Keratinocyte (primary cell): Measurements from ENCODE around the gene SLA2. TPM values are rescaled to one million over a fixed set of nuclear protein-coding genes. Genes with fewer than 3 reads are reported as not detected.

Experiments
- DNase-seq: peaks from one replicate; pipeline ENCODE4 v3.0.0-alpha.2; 2011; ENCODE audit warnings: low read depth, missing footprints, low spot score
- FAIRE-seq: peaks from 2 replicates; lab custom pipeline; 2011; peaks lifted over from hg19 to GRCh38; lab: Jason Lieb, UNC
- H2AFZ ChIP-seq: 2 replicates; pipeline ENCODE4 v1.6.0; 2012; ENCODE audit warnings: low read length, control low read depth, inconsistent platforms; ENCODE audit not compliant: control insufficient read depth
- H3K27ac ChIP-seq: 2 replicates; pipeline ENCODE4 v1.5.1; 2011; ENCODE audit warnings: low read length; ENCODE audit not compliant: control insufficient read depth, insufficient read depth
- H3K27me3 ChIP-seq: 3 replicates; pipeline ENCODE4 v1.6.0; 2011; ENCODE audit warnings: low read length; ENCODE audit not compliant: control insufficient read depth, insufficient read depth; ENCODE audit errors: extremely low read depth
- H3K36me3 ChIP-seq, 2 experiments: 2 replicates in 1 of 2; 3 replicates in 1 of 2; pipeline ENCODE4 v1.5.1; 2011; ENCODE audit warnings: low read length in 2 of 2, mild to moderate bottlenecking in 1 of 2; ENCODE audit not compliant: control insufficient read depth in 2 of 2, insufficient read depth in 2 of 2; ENCODE audit errors: extremely low read depth in 1 of 2
- H3K4me1 ChIP-seq: 3 replicates; pipeline ENCODE4 v1.5.1; 2011; ENCODE audit warnings: low read length; ENCODE audit not compliant: control insufficient read depth, insufficient read depth; ENCODE audit errors: extremely low read depth
- H3K4me2 ChIP-seq: 3 replicates; pipeline ENCODE4 v1.6.0; 2011; ENCODE audit warnings: low read depth, low read length; ENCODE audit not compliant: control insufficient read depth, insufficient read depth; ENCODE audit errors: extremely low read depth
- H3K4me3 ChIP-seq, 3 experiments: fragments of 200-600 bp in 1 of 3; sonication (generic) in 1 of 3; 2 replicates in 2 of 3; 3 replicates in 1 of 3; pipeline ENCODE4 v1.5.1; 2011 to 2016; ENCODE audit warnings: low read length in 3 of 3, mild to moderate bottlenecking in 3 of 3, control low read depth in 2 of 3, inconsistent platforms in 1 of 3, low read depth in 1 of 3, mixed read lengths in 1 of 3, mixed run types in 1 of 3, moderate library complexity in 1 of 3; ENCODE audit not compliant: control insufficient read depth in 2 of 3, insufficient read depth in 2 of 3; ENCODE audit errors: extremely low read depth in 1 of 3
- H3K79me2 ChIP-seq: 2 replicates; pipeline ENCODE4 v1.6.0; 2012; ENCODE audit warnings: low read length; ENCODE audit not compliant: control insufficient read depth, insufficient read depth
- H3K9ac ChIP-seq: 3 replicates; pipeline ENCODE4 v1.6.0; 2011; ENCODE audit warnings: low read length; ENCODE audit not compliant: control insufficient read depth, insufficient read depth; ENCODE audit errors: extremely low read depth
- H3K9me1 ChIP-seq: 3 replicates; pipeline ENCODE4 v1.6.0; 2011; ENCODE audit warnings: low read length; ENCODE audit not compliant: control insufficient read depth, insufficient read depth; ENCODE audit errors: extremely low read depth
- H3K9me3 ChIP-seq: 2 replicates; pipeline ENCODE4 v1.5.1; 2012; ENCODE audit warnings: low read depth, low read length; ENCODE audit not compliant: control insufficient read depth
- H4K20me1 ChIP-seq: 3 replicates; pipeline ENCODE4 v1.6.0; 2011; ENCODE audit warnings: low read length; ENCODE audit not compliant: control insufficient read depth, insufficient read depth; ENCODE audit errors: extremely low read depth
- EZH2 ChIP-seq: IDR thresholded peaks from one replicate; pipeline ENCODE4 v1.6.1; 2012; ENCODE audit warnings: inconsistent platforms, mild to moderate bottlenecking, low read length, moderate library complexity
- dilution Hi-C: fragments of 300-500 bp; cut with MboI; formaldehyde crosslinking; loops from one replicate; pipeline ENCODE4 v1.7.0; 2020; ENCODE audit warnings: low sequenced_read_pairs; ENCODE audit not compliant: extremely low pct_ligation_motif_present
- polyA plus RNA-seq, 5 experiments: library from polyadenylated mRNA; depleted of rRNA in 3 of 5; stranded (reverse) in 3 of 5; stranded (forward) in 1 of 5; unstranded in 1 of 5; fragments of >200 nt; gene quantifications; 1 replicate in 1 of 5; 2 replicates in 3 of 5; 3 replicates in 1 of 5; pipeline versions ENCODE4 v1.2.1 to v1.2.3, GENCODE V29; 2011 to 2012; ENCODE audit warnings: missing spikeins in 2 of 5, low read depth in 1 of 5, low replicate concordance in 1 of 5
- TF ChIP-seq, protein P1 (sequence below), 3 experiments: IDR thresholded peaks in 1 of 3; conservative IDR thresholded peaks in 1 of 3; optimal IDR thresholded peaks in 1 of 3; 2 replicates in 2 of 3; 3 replicates in 1 of 3; pipeline versions ENCODE3 to v1.5.1; 2011; ENCODE audit warnings: low read length in 3 of 3, mild to moderate bottlenecking in 3 of 3, moderate library complexity in 2 of 3, control low read depth in 1 of 3, inconsistent platforms in 1 of 3; ENCODE audit not compliant: insufficient read depth in 2 of 3; ENCODE audit errors: extremely low read depth in 1 of 3

The SLA2 gene
- polyA plus RNA-seq, 1 donor (not counting 4 experiments of a cell fraction or from before 2014, with no cell fraction given): 0.04 TPM

DNA sequence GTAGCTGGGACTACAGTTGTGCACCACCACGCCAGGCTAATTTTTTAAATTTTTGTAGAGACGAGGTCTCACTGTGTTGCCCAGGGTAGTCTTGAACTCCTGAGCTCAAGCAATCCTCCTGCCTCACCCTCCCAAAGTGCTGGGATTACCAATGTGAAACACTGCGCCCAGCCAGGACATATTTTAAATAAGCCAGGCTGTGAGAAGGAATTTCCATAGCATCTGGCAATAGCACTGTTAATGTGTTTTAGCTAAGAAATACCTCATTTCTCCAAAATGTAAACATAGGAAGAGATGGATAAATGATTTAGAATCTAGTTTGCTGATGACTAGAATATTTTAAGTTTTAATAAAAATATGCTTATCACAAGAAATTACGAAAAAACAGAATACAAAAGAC, 27.0 kb upstream of the SLA2 start:
- Histone ChIP-seq H2AFZ (no peak overlapping the region), H3K9ac (no peak overlapping the region), H3K9me3 (no peaks in the 10 kb centered on the region), H4K20me1 (no peaks in the 10 kb centered on the region), H3K9me1 (no peaks in the 10 kb centered on the region), H3K79me2 (no peaks in the 10 kb centered on the region), H3K4me2 (no peak overlapping the region), H3K36me3 (peaks cover 0 to 3% of the 10 kb centered on the region in 2 experiments), H3K27me3 (no peaks in the 10 kb centered on the region), H3K27ac (no peak overlapping the region), H3K4me1 (no peaks in the 10 kb centered on the region), H3K4me3 (no peak overlapping the region)
- dilution Hi-C loops: no loop called here
- TF ChIP-seq, protein P1, sequence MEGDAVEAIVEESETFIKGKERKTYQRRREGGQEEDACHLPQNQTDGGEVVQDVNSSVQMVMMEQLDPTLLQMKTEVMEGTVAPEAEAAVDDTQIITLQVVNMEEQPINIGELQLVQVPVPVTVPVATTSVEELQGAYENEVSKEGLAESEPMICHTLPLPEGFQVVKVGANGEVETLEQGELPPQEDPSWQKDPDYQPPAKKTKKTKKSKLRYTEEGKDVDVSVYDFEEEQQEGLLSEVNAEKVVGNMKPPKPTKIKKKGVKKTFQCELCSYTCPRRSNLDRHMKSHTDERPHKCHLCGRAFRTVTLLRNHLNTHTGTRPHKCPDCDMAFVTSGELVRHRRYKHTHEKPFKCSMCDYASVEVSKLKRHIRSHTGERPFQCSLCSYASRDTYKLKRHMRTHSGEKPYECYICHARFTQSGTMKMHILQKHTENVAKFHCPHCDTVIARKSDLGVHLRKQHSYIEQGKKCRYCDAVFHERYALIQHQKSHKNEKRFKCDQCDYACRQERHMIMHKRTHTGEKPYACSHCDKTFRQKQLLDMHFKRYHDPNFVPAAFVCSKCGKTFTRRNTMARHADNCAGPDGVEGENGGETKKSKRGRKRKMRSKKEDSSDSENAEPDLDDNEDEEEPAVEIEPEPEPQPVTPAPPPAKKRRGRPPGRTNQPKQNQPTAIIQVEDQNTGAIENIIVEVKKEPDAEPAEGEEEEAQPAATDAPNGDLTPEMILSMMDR (optimal IDR thresholded peaks at IDR 0.05 in 1 of 3, IDR thresholded peaks at IDR 0.05 in 1 of 3, conservative IDR thresholded peaks at IDR 0.05 in 1 of 3; ENCODE audit: extremely low read depth in 1 of 3, insufficient read depth in 2 of 3, low read length in 3 of 3): no peak
- TF ChIP-seq EZH2: no peak
- no peak for FAIRE-seq
- no peak for DNase-seq

DNA sequence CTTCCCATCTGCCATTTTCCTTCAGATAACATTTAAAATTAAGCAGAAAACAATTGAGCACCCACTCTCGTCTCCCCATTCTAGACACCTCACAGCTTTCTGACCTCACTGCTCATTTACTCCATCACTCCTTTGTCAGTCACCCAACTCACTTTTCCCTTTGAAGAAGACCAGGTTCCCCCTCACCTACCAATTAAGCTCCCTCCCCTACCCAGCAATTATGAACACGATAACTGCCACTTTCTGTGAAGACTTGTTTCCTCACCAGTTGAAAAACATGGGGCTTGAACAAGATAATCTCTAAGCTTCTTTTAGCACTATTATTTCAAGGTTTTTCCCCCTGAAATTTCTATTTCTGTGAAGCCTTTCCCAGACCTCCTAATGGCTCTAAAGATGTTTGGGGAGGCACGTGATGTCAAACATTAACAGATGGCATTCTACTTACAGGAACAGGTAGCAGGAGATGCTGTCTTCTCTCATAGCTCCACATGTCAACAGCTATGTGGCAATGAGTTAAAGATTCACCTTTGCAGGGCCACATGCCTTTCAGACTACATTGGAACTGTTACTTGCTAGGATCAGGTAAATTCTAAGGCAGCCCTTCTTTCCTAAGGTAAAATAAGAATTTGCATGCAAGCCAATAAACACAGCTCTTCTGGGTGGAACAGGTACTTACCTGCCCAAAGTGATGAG, 24.8 kb upstream of the SLA2 start:
- Histone ChIP-seq H4K20me1 (no peaks in the 10 kb centered on the region), H3K9me1 (no peaks in the 10 kb centered on the region), H3K36me3 (peaks cover 0 to 6% of the 10 kb centered on the region in 2 experiments), H3K9me3 (no peaks in the 10 kb centered on the region), H3K9ac (no peak overlapping the region), H3K4me1 (no peaks in the 10 kb centered on the region), H3K79me2 (no peaks in the 10 kb centered on the region), H3K27me3 (no peaks in the 10 kb centered on the region), H2AFZ (no peak overlapping the region), H3K27ac (no peak overlapping the region), H3K4me2 (no peak overlapping the region), H3K4me3 (no peak overlapping the region)
- TF ChIP-seq, protein P1 (optimal IDR thresholded peaks at IDR 0.05 in 1 of 3, IDR thresholded peaks at IDR 0.05 in 1 of 3, conservative IDR thresholded peaks at IDR 0.05 in 1 of 3; ENCODE audit: extremely low read depth in 1 of 3, insufficient read depth in 2 of 3, low read length in 3 of 3): no peak
- no peak for TF ChIP-seq EZH2
- no peak for DNase-seq
- dilution Hi-C loops: no loop called here
- no peak for FAIRE-seq
